CD14-positive monocyte (primary cell): Measurements from ENCODE around the gene TLCD5. TPM values are rescaled to one million over a fixed set of nuclear protein-coding genes. Genes with fewer than 3 reads are reported as not detected.

ENCODE experiments used
- DNase-seq, 3 donors: peaks; one replicate each; pipeline ENCODE4 v3.0.0-alpha.2; 2011 to 2022
- H2AFZ ChIP-seq: 2 replicates; pipeline ENCODE4 v1.6.0; 2012; ENCODE audit warnings: mild to moderate bottlenecking, low read depth, low read length, inconsistent platforms; ENCODE audit not compliant: insufficient read depth, poor library complexity, severe bottlenecking
- H3K27ac ChIP-seq, 2 donors: 1 replicate in 1 of 2; 2 replicates in 1 of 2; pipeline ENCODE4 v1.5.1; 2012 to 2013; ENCODE audit warnings: low read length in 2 of 2, control low read depth in 1 of 2, inconsistent platforms in 1 of 2, low read depth in 1 of 2, mild to moderate bottlenecking in 1 of 2
- H3K27me3 ChIP-seq, 2 donors: one replicate each; pipeline versions ENCODE4 v1.6.0 to v1.6.1; 2011 to 2013; ENCODE audit warnings: low read length in 2 of 2; ENCODE audit not compliant: control insufficient read depth in 2 of 2, insufficient read depth in 2 of 2
- H3K36me3 ChIP-seq, 2 donors: replicated peaks in 1 of 2; 1 replicate in 1 of 2; 2 replicates in 1 of 2; pipeline versions ENCODE4 v1.5.1 to v1.6.1; 2012 to 2013; ENCODE audit warnings: low read length in 2 of 2, control low read depth in 1 of 2, inconsistent platforms in 1 of 2, mild to moderate bottlenecking in 1 of 2; ENCODE audit not compliant: insufficient read depth in 2 of 2, control insufficient read depth in 1 of 2
- H3K4me1 ChIP-seq, 2 donors: 1 replicate in 1 of 2; 2 replicates in 1 of 2; pipeline versions ENCODE4 v1.5.1 to v1.6.1; 2012 to 2013; ENCODE audit warnings: low read length in 2 of 2, control low read depth in 1 of 2, inconsistent platforms in 1 of 2, mild to moderate bottlenecking in 1 of 2, moderate library complexity in 1 of 2; ENCODE audit not compliant: insufficient read depth in 2 of 2, control insufficient read depth in 1 of 2
- H3K4me2 ChIP-seq: replicated peaks from 2 replicates; pipeline ENCODE3; 2012; ENCODE audit warnings: low read length, moderate library complexity, mild to moderate bottlenecking; ENCODE audit not compliant: poor library complexity, severe bottlenecking; ENCODE audit errors: extremely low read depth
- H3K4me3 ChIP-seq, 3 experiments: fragments of 200-600 bp in 1 of 3; sonication (generic) in 1 of 3; replicated peaks in 1 of 3; 1 replicate in 2 of 3; 2 replicates in 1 of 3; pipeline ENCODE4 v1.5.1; 2011 to 2013; ENCODE audit warnings: low read length in 3 of 3, mild to moderate bottlenecking in 3 of 3, control low read depth in 2 of 3, low read depth in 2 of 3, inconsistent platforms in 1 of 3, moderate library complexity in 1 of 3
- H3K79me2 ChIP-seq: 2 replicates; pipeline ENCODE4 v1.6.0; 2012; ENCODE audit warnings: mild to moderate bottlenecking, control low read depth, inconsistent platforms, low read length, moderate library complexity; ENCODE audit not compliant: insufficient read depth
- H3K9ac ChIP-seq: 2 replicates; pipeline ENCODE4 v1.6.0; 2017; ENCODE audit warnings: low read length, mild to moderate bottlenecking; ENCODE audit not compliant: insufficient read depth, poor library complexity, severe bottlenecking
- H3K9me3 ChIP-seq, 2 donors: replicated peaks in 1 of 2; 1 replicate in 1 of 2; 2 replicates in 1 of 2; pipeline versions ENCODE4 v1.5.1 to v1.6.1; 2012 to 2013; ENCODE audit warnings: low read length in 2 of 2, control low read depth in 1 of 2; ENCODE audit not compliant: control insufficient read depth in 1 of 2, insufficient read depth in 1 of 2
- H4K20me1 ChIP-seq: 2 replicates; pipeline ENCODE4 v1.6.0; 2012; ENCODE audit warnings: mild to moderate bottlenecking, low read length, control low read depth, moderate library complexity; ENCODE audit not compliant: insufficient read depth
- H3K27ac Mint-ChIP-seq, 7 donors: one replicate each; pipeline ENCODE4 v1.8.0; 2020; ENCODE audit warnings: mild to moderate bottlenecking in 7 of 7, mixed read lengths in 7 of 7, moderate library complexity in 6 of 7, inconsistent platforms in 2 of 7
- H3K27me3 Mint-ChIP-seq, 3 donors: one replicate each; pipeline ENCODE4 v1.8.0; 2021 to 2022; ENCODE audit warnings: low read depth in 3 of 3, mild to moderate bottlenecking in 3 of 3, mixed read lengths in 3 of 3, moderate library complexity in 3 of 3, inconsistent platforms in 1 of 3
- H3K36me3 Mint-ChIP-seq, 2 donors: one replicate each; pipeline ENCODE4 v1.8.0; 2020; ENCODE audit warnings: mixed read lengths in 2 of 2, inconsistent platforms in 1 of 2, mild to moderate bottlenecking in 1 of 2
- H3K4me1 Mint-ChIP-seq: one replicate; pipeline ENCODE4 v1.8.0; 2020; ENCODE audit warnings: mild to moderate bottlenecking, mixed read lengths
- H3K4me3 Mint-ChIP-seq, 2 donors: one replicate each; pipeline ENCODE4 v1.8.0; 2020; ENCODE audit warnings: mild to moderate bottlenecking in 2 of 2, mixed read lengths in 2 of 2, moderate library complexity in 1 of 2
- H3K9me3 Mint-ChIP-seq, 7 donors: one replicate each; pipeline ENCODE4 v1.8.0; 2020 to 2022; ENCODE audit warnings: mixed read lengths in 7 of 7, mild to moderate bottlenecking in 6 of 7, moderate library complexity in 6 of 7, inconsistent platforms in 2 of 7
- WGBS: methylation state at CpG from one replicate; pipeline ENCODE4 v1.1.5; 2013; ENCODE audit warnings: missing lambda C conversion rate; ENCODE audit not compliant: insufficient coverage; 5-methylcytosine and 5-hydroxymethylcytosine counted together
- intact Hi-C, 2 donors: fragments of 100-400 bp; cut with micrococcal nuclease; formaldehyde crosslinking; loops; one replicate each; pipeline versions ENCODE4 v1.15.0 to v1.15.1; 2023
- polyA plus RNA-seq, 3 donors: library from polyadenylated mRNA; depleted of rRNA in 1 of 3; unstranded in 2 of 3; stranded (reverse) in 1 of 3; fragments of 300-500 nt in 2 of 3; fragments of >200 nt in 1 of 3; fragmentation: Illumina TruSeq in 2 of 3; gene quantifications; 1 replicate in 2 of 3; 2 replicates in 1 of 3; pipeline ENCODE4 v1.2.3, GENCODE V29; 2012 to 2021
- TF ChIP-seq, protein P1 (sequence below): fragments of 200-600 bp; IDR thresholded peaks from one replicate; pipeline ENCODE4 v1.8.0; 2022; ENCODE audit warnings: antibody characterized with exemption, mild to moderate bottlenecking

The TLCD5 gene
- polyA plus RNA-seq, 3 donors = not detected

DNA sequence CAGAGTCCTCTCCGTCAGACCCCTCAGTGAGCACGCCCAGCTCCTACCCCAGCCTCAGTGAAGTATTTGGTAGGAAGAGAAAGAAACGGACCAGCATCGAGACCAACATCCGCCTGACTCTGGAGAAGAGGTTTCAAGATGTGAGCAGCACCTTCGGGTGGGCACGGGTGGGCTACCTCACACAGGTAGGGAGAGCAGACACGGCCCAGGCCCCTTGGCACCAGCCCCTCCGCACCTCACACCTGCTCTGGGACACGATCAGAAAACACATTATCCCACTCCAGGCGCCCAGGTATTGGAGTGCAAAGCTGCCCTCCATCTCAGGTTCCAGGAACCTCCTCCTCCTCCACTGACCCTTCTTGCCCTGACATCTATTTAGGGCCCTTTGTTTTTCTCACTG, 17.6 kb upstream of the TLCD5 start:
- no peaks in the 10 kb centered on the region for H3K9me3 ChIP-seq
- H4K20me1 ChIP-seq = no peaks in the 10 kb centered on the region
- no peak overlapping the region for H3K27ac ChIP-seq
- H3K4me3 ChIP-seq = no peak overlapping the region
- H3K9ac ChIP-seq = no peak overlapping the region
- no peaks in the 10 kb centered on the region for H3K4me1 ChIP-seq
- H3K27me3 Mint-ChIP-seq = peaks cover 19 to 40% (median 19%) of the 10 kb centered on the region in 3 donors
- peaks cover 1% of the 10 kb centered on the region for H3K4me1 Mint-ChIP-seq
- peaks cover 15 to 39% of the 10 kb centered on the region in 2 donors for H3K27me3 ChIP-seq
- H3K9me3 Mint-ChIP-seq = no peaks in the 10 kb centered on the region
- no peaks in the 10 kb centered on the region for H3K36me3 Mint-ChIP-seq
- intact Hi-C loops = no loop called here
- H3K36me3 ChIP-seq = no peaks in the 10 kb centered on the region
- H2AFZ ChIP-seq = no peak overlapping the region
- TF ChIP-seq, protein P1, sequence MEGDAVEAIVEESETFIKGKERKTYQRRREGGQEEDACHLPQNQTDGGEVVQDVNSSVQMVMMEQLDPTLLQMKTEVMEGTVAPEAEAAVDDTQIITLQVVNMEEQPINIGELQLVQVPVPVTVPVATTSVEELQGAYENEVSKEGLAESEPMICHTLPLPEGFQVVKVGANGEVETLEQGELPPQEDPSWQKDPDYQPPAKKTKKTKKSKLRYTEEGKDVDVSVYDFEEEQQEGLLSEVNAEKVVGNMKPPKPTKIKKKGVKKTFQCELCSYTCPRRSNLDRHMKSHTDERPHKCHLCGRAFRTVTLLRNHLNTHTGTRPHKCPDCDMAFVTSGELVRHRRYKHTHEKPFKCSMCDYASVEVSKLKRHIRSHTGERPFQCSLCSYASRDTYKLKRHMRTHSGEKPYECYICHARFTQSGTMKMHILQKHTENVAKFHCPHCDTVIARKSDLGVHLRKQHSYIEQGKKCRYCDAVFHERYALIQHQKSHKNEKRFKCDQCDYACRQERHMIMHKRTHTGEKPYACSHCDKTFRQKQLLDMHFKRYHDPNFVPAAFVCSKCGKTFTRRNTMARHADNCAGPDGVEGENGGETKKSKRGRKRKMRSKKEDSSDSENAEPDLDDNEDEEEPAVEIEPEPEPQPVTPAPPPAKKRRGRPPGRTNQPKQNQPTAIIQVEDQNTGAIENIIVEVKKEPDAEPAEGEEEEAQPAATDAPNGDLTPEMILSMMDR = no peak
- H3K4me2 ChIP-seq = no peak overlapping the region
- no peaks in the 10 kb centered on the region for H3K79me2 ChIP-seq
- no peak for DNase-seq
- 100% methylated on average over 4 of the region's 11 CpGs for WGBS
- H3K27ac Mint-ChIP-seq = no peak overlapping the region
- H3K4me3 Mint-ChIP-seq = no peak overlapping the region

DNA sequence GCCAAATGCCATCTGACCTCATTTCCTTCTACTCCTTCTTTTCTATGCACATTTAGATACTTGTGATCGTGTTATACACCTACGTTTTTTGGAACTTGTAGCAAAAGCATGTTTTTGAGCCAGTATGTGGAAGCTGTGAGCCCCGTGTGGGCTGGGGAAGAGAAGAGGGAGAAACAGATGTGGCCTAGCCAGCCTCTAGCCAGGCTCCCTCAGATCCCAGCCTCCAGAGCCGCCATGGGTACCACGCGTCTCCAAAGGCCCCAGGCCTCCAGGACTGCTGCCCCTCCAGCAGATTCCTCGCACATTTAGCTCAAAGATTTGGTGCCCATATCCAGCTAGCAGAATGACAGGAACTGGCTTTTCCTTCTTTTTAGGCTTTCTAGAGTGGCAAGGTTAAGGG, 17.0 kb upstream of the TLCD5 start:
- H3K36me3 Mint-ChIP-seq = no peaks in the 10 kb centered on the region
- Histone ChIP-seq H2AFZ (no peak overlapping the region), H3K27me3 (peaks cover 19 to 45% of the 10 kb centered on the region in 2 donors), H3K27ac (no peak overlapping the region), H3K79me2 (no peaks in the 10 kb centered on the region), H3K9me3 (no peaks in the 10 kb centered on the region), H3K4me1 (no peaks in the 10 kb centered on the region), H3K4me3 (no peak overlapping the region), H3K36me3 (no peaks in the 10 kb centered on the region), H4K20me1 (no peaks in the 10 kb centered on the region), H3K9ac (no peak overlapping the region), H3K4me2 (no peak overlapping the region)
- intact Hi-C loops = no loop called here
- peaks cover 1% of the 10 kb centered on the region for H3K4me1 Mint-ChIP-seq
- H3K27me3 Mint-ChIP-seq = peaks cover 18 to 41% (median 19%) of the 10 kb centered on the region in 3 donors
- DNase-seq = no peak
- H3K4me3 Mint-ChIP-seq = no peak overlapping the region
- TF ChIP-seq, protein P1 = no peak
- peak overlapping the region in 1 of 7 donors; percentile 41 for H3K27ac Mint-ChIP-seq
- no peaks in the 10 kb centered on the region for H3K9me3 Mint-ChIP-seq
- WGBS = 91% methylated on average over 6 of the region's 7 CpGs
